ENCODE measurements around the gene DENND1B.
"Not testable (repeated sequence)": the region's sequence is repeated elsewhere in the genome, so short reads cannot be mapped to it uniquely, and the experiment has no call there.

DENND1B gene

DNA sequence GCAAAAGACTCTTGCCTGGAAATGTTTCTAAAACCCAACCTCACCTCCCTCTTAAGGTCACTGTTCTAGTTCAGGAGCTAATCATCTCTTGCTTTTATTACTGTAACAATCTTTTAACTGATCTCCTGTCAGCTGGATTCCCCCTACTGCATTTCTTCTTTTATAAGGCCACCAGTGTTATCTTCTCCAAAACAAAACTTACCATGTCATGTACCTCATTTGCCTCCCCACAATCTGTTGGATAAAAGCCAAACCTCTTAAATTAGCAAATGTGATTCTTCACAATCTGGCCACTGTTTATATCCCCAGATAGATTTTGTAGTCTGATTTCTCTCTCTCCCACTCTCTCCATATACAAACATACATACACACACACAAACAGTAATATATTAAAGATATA lies 143.3 kb downstream of the DENND1B start:
- DNase-seq (ENCODE audit: low read depth): no peak

GRCh38 chr1:197622371-197622770 lies 152.9 kb downstream of the DENND1B start:
- no peak for DNase-seq (ENCODE audit: low read depth)

DNA sequence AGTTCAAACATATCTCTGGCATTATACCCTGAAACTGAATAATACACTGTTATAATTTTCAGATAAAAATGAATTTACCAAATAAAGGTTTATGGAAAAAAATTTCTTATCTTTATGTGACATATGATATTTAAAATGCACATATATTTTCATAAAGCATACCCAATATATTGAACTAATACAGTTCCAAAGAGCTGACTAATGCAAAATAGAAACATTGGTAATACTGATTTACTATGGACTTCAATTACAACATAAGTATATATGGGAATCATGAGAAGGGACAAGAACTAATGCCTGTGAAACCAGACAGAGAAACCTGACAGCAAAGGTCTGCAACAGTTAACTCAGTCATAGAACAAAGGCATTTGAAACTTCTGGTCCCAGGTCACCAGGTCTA lies 153.5 kb downstream of the DENND1B start:
- DNase-seq (ENCODE audit: low read depth): no peak

GRCh38 chr1:197620714-197621163 lies 154.5 kb downstream of the DENND1B start:
- DNase-seq (ENCODE audit: low read depth): no peak

DNA sequence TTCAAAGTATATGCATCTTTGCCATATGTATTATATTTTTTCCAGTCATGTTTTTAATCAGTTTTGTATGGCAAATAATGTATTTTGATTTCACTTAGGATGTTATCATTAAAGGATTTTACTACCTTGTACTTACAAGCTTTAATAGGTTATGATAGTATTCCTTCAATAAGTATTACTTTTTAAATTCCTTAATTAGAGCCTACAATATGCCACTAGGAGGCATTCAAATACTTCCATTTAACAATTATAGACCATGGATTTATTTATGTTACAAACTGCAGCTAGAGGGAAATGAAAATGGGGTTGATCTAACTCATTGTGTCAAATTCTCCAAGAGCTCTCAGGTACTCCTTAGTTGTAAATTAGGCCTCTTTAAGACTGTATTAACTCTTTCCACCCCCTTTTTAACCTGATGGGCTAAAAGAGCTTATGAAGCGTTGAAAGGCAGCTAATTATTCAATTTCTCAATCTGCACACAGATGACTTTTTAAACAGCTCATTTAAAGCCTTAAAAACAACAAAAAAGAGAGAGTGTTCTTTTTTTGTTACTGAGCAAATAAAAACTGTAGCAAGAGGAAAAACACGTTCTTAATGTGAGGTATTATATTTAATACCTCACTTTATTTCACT lies 156.2 kb downstream of the DENND1B start:
- no peak for DNase-seq (ENCODE audit: low read depth)

GRCh38 chr1:197618061-197618460 lies 157.2 kb downstream of the DENND1B start:
- DNase-seq (ENCODE audit: low read depth): no peak

- DNase-seq (ENCODE audit: low read depth): no peak
Observed at GRCh38 chr1:197615693-197616011, 159.6 kb downstream of the DENND1B start.

DNA sequence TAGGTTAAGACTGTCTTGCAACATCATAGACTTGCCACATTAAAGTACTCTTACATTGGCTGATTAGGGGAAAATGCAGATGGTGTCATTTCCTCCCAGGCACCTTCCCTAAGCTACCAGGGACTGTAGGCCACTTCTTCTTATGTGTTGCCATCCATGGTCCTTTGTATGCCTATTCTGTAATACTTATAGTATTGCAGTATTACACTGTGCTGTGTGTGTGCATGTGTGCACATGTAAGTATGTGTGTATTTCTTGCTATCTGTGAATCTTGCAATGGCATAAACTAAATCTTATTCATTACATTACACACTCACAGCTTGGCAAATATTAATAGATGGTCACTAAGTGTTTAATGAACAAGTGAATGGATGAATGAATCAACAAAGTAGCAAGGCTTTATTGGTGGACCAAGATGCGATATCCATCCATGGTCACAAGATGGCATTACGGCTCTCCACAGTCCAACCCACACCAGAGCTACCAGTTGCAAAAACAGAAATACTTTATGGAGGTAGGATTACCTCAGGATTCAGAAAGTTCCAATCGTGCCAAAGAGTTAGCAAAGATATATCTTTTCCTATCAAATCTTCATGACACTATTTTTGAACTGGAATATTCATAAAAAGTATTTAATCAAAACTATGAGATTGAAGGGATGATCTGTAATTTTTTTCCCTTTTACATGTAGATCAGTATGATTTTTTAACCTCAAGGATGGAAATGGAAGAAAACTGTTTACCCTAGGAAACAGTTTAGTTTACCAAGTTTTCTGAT lies 160.2 kb downstream of the DENND1B start:
- DNase-seq (ENCODE audit: low read depth): no peak

GRCh38 chr1:197606168-197606845 lies 169.0 kb downstream of the DENND1B start:
- no peak for DNase-seq (ENCODE audit: low read depth)

GRCh38 chr1:197604302-197604701 lies 171.0 kb downstream of the DENND1B start:
- DNase-seq (ENCODE audit: low read depth): no peak

GRCh38 chr1:197600751-197601150 lies 174.5 kb downstream of the DENND1B start:
- DNase-seq (ENCODE audit: low read depth): no peak

DNA sequence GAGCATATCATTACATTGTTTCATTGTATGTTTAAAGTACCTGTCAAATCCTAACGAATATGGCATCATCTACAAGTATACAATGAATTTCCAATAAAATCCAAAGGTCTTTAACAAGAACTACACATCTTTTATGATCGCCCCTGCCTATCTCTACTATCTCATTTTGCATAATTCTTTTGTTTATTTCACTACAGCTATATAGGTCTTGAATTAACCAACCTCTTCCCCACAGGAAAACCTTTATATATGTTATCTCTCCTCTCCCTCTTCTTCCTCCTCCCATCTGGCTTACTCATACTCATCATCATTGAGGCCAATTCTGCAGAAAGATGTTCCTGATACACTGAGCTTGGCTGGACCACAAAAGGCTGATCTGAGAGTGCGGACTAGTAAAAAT lies 175.5 kb downstream of the DENND1B start:
- DNase-seq (ENCODE audit: low read depth): no peak

DNA sequence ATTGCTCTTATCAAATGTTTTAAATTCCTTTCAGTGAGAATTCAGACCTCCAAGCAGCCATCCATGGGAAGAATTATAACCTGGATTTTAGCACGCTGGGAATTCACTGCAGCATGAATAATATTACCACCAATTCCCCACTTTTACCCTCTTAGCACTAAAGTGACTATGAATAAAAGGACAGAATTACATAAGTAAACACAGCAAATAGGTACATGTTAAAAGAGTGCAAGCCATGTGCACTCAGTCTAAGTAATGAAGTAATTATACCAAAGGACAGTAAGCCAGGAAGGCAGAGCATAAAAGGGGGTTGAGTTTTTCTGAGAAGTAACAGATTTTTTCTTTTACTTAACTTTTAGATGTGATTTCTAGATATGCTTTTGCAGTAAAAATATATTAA lies 176.3 kb downstream of the DENND1B start:
- no peak for DNase-seq (ENCODE audit: low read depth)

GRCh38 chr1:197595304-197595904 lies 179.9 kb downstream of the DENND1B start:
- no peak for DNase-seq (ENCODE audit: low read depth)

- DNase-seq (ENCODE audit: low read depth): no peak
Observed at GRCh38 chr1:197590687-197591086, 184.6 kb downstream of the DENND1B start.

DNA sequence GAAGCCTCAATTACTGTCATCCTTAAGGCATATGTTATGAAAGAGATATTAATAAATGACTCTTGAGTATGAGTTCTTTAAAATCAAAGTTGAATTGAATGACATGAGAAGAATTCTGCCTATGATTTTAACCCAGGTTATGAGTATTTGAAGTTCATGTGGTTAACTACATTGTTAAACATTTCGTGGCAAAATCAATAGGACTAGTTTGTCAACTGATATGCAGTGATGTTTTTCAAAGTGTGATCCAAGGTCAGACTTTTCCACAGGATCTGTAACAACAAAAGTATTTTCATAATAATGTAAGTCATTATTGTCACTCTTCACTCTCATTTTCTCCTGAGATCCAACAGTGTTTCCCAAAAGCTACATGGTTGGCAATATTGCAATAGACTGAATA lies 189.5 kb downstream of the DENND1B start:
- no peak for DNase-seq (ENCODE audit: low read depth)

DNA sequence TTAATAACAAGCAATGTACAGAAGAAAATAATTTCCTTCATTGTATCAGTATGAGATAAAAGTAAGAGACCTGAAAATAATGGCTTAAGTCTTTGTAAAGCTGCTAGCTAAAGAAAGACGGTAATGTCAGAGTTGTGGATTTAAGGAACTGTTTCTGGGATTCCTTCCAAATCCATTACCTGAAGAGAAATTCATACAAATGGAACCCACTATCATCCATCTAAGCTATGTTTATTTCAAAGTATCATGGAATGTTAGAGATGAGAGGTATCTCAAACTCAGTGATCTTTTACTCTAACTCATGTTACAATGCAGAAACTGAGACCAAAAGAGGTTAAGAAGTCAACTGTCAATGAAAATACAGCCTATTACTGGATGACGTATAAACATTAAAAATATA lies 197.7 kb downstream of the DENND1B start:
- no peak for DNase-seq (ENCODE audit: low read depth)

DNA sequence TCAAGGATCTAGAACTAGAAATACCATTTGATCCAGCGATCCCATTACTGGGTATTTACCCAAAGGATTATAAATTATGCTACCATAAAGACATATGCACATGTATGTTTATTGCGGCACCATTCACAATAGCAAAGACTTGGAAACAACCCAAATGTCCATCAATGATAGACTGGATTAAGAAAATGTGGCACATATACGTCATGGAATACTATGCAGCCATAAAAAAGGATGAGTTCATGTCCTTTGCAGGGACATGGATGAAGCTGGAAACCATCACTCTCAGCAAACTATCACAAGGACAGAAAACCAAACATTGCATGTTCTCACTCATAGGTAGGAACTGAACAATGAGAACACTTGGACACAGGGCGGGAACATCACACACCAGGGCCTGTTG lies 199.7 kb downstream of the DENND1B start:
- not testable (repeated sequence) for DNase-seq (ENCODE audit: low read depth)

GRCh38 chr1:197572169-197572568 lies 203.1 kb downstream of the DENND1B start:
- no peak for DNase-seq (ENCODE audit: low read depth)

GRCh38 chr1:197567442-197567841 lies 207.8 kb downstream of the DENND1B start:
- DNase-seq (ENCODE audit: low read depth): no peak

DNA sequence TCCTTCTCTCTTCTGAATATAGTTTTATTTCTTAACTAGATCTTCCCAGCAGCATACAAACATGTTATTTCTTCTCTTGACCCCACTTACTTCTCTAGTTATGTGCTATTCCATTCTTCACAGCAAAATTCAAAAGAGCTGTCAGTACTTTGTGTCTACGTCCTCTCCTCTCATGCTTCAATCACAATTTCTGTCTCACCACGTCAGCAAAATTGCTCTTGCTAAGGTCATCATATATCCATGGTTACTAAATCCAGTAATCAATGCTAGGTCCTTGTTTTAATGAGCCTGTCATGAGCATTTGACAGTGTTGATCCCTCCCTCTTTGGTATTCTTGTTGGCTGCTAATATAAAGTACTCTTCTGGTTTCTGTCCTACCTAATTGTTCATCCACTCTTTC lies 214.2 kb downstream of the DENND1B start:
- DNase-seq (ENCODE audit: low read depth): no peak

DNA sequence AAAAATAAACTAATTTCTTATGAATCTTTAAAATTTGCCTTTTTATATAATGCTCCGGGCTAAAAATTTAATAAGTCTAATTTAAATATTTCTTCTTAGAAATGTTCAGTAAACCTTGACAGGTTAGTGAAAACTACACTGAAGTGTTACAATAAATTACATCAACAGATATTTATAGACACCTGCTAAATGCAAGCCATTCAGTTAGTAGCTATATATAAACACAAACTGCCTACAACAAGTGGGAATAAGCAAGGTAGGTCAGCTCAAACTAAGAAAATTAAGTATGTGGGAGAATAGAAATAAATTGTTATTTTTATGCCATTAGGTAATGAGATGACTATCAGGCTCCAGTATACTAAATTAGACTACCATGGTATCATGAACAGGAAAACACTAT lies 215.6 kb downstream of the DENND1B start:
- DNase-seq (ENCODE audit: low read depth): no peak

GRCh38 chr1:197559244-197559643 lies 216.0 kb downstream of the DENND1B start:
- no peak for DNase-seq (ENCODE audit: low read depth)
